Neural progenitor cell (in vitro differentiated cells): ENCODE data around the gene EFHC2. TPM values are rescaled to one million over a fixed set of nuclear protein-coding genes. Genes with fewer than 3 reads are reported as not detected.

Source experiments
- DNase-seq: peaks from one replicate; pipeline ENCODE4 v3.0.0-alpha.2; 2016; ENCODE audit warnings: low spot score
- H2AFZ ChIP-seq: fragments of 200-600 bp; sonication (generic); replicated peaks from 2 replicates; pipeline ENCODE4 v1.6.1; 2016; ENCODE audit warnings: antibody characterized with exemption
- H3F3A ChIP-seq: fragments of 200-600 bp; sonication (generic); 2 replicates; pipeline ENCODE4 v1.6.1; 2016; ENCODE audit warnings: antibody characterized with exemption, low read depth
- H3K27ac ChIP-seq: fragments of 200-600 bp; sonication (generic); 2 replicates; pipeline ENCODE4 v1.5.1; 2016; ENCODE audit warnings: mild to moderate bottlenecking
- H3K27me3 ChIP-seq: fragments of 200-600 bp; sonication (generic); 2 replicates; pipeline ENCODE4 v1.6.1; 2016; ENCODE audit warnings: mild to moderate bottlenecking, moderate library complexity
- H3K36me3 ChIP-seq: fragments of 200-600 bp; sonication (generic); 2 replicates; pipeline ENCODE4 v1.5.1; 2016
- H3K4me1 ChIP-seq: fragments of 200-600 bp; sonication (generic); 2 replicates; pipeline ENCODE4 v1.6.1; 2016; ENCODE audit warnings: mixed run types
- H3K4me2 ChIP-seq: fragments of 200-600 bp; sonication (generic); 2 replicates; pipeline ENCODE4 v1.6.1; 2016
- H3K4me3 ChIP-seq: fragments of 200-600 bp; sonication (generic); 2 replicates; pipeline ENCODE4 v1.5.1; 2016
- H3K79me2 ChIP-seq: fragments of 200-600 bp; sonication (generic); 2 replicates; pipeline ENCODE4 v1.6.1; 2016; ENCODE audit warnings: low read depth
- H3K9ac ChIP-seq: fragments of 200-600 bp; sonication (generic); 2 replicates; pipeline ENCODE4 v1.6.1; 2016
- H3K9me3 ChIP-seq: fragments of 200-600 bp; sonication (generic); 2 replicates; pipeline ENCODE4 v1.5.1; 2016; ENCODE audit warnings: low read depth
- H4K20me1 ChIP-seq: fragments of 200-600 bp; sonication (generic); 2 replicates; pipeline ENCODE4 v1.6.1; 2016; ENCODE audit warnings: low read depth
- H3K27ac Mint-ChIP-seq: 3 replicates; pipeline ENCODE4 v1.8.0; 2021; ENCODE audit warnings: mixed read lengths
- H3K27me3 Mint-ChIP-seq: 2 replicates; pipeline ENCODE4 v1.8.0; 2022; ENCODE audit warnings: low read depth, mild to moderate bottlenecking, inconsistent platforms, moderate library complexity, mixed read lengths; ENCODE audit not compliant: insufficient read depth
- H3K36me3 Mint-ChIP-seq: 3 replicates; pipeline ENCODE4 v1.8.0; 2021; ENCODE audit warnings: mixed read lengths
- H3K4me1 Mint-ChIP-seq: 3 replicates; pipeline ENCODE4 v1.8.0; 2021; ENCODE audit warnings: mixed read lengths
- H3K4me3 Mint-ChIP-seq: 3 replicates; pipeline ENCODE4 v1.8.0; 2021; ENCODE audit warnings: mild to moderate bottlenecking, moderate library complexity, mixed read lengths
- H3K9me3 Mint-ChIP-seq: 3 replicates; pipeline ENCODE4 v1.8.0; 2020; ENCODE audit warnings: mixed read lengths
- CTCF ChIP-seq: fragments of 200-600 bp; sonication (generic); IDR thresholded peaks from 2 replicates; pipeline ENCODE4 v1.5.1; 2017; ENCODE audit warnings: antibody characterized with exemption, mild to moderate bottlenecking
- EZH2 ChIP-seq: fragments of 200-600 bp; sonication (generic); IDR thresholded peaks from 2 replicates; pipeline ENCODE4 v1.6.1; 2017; ENCODE audit warnings: antibody characterized with exemption, mild to moderate bottlenecking, moderate library complexity
- EZH2phosphoT487 ChIP-seq: fragments of 200-600 bp; sonication (generic); IDR thresholded peaks from 2 replicates; pipeline ENCODE4 v1.6.1; 2017; ENCODE audit warnings: antibody characterized with exemption
- total RNA-seq: library from RNA; depleted of rRNA; stranded (reverse); fragments of >200 nt; gene quantifications from 2 replicates; pipeline ENCODE4 v1.2.3, GENCODE V29; 2015; ENCODE audit warnings: low replicate concordance

The EFHC2 gene
- total RNA-seq = 1.7 and 3.2 TPM in 2 replicates

GRCh38 chrX:44343412-44344141 lies at the start of gene EFHC2:
TSS of gene EFHC2 (minus strand) at chrX:44343672. CDS start at chrX:44343588, 84 bp downstream.
- TF ChIP-seq EZH2 (no peak), CTCF (no peak), EZH2phosphoT487 (no peak)
- no peaks in the 10 kb centered on the region for H4K20me1 ChIP-seq
- Mint-ChIP-seq H3K4me3 (peak within 1 kb of the TSS; percentile 68), H3K9me3 (no peaks in the 10 kb centered on the region), H3K36me3 (no peaks in the 10 kb centered on the region), H3K27ac (peak within 1 kb of the TSS; percentile 22), H3K27me3 (peaks cover 5% of the 10 kb centered on the region), H3K4me1 (peaks cover 16% of the 10 kb centered on the region)
- H3K79me2 ChIP-seq = no peaks in the 10 kb centered on the region
- no peaks in the 10 kb centered on the region for H3K4me1 ChIP-seq
- H2AFZ ChIP-seq = peak within 1 kb of the TSS; percentile 72
- H3K4me3 ChIP-seq = peak within 1 kb of the TSS; percentile 38
- peak; percentile 46 for DNase-seq
- H3K27ac ChIP-seq = no peak within 1 kb of the TSS
- no peaks in the 10 kb centered on the region for H3K36me3 ChIP-seq
- H3K27me3 ChIP-seq = no peaks in the 10 kb centered on the region
- peak within 1 kb of the TSS; percentile 63 for H3K4me2 ChIP-seq
- H3K9me3 ChIP-seq = no peaks in the 10 kb centered on the region
- no peak within 1 kb of the TSS for H3K9ac ChIP-seq
- H3F3A ChIP-seq = no peaks in the 10 kb centered on the region

GRCh38 chrX:44392767-44393166 lies 49.3 kb upstream of the EFHC2 start:
- no peak overlapping the region for H3K27ac Mint-ChIP-seq
- H3K27ac ChIP-seq = no peak overlapping the region
- no peak overlapping the region for H3K4me3 Mint-ChIP-seq
- H3K9me3 ChIP-seq = no peaks in the 10 kb centered on the region
- H4K20me1 ChIP-seq = no peaks in the 10 kb centered on the region
- H2AFZ ChIP-seq = no peak overlapping the region
- H3K9me3 Mint-ChIP-seq = peaks cover 8% of the 10 kb centered on the region
- no peak for TF ChIP-seq EZH2
- TF ChIP-seq EZH2phosphoT487 = no peak
- TF ChIP-seq CTCF = no peak
- H3K4me2 ChIP-seq = no peak overlapping the region
- H3F3A ChIP-seq = no peaks in the 10 kb centered on the region
- H3K79me2 ChIP-seq = no peaks in the 10 kb centered on the region
- no peaks in the 10 kb centered on the region for H3K27me3 ChIP-seq
- H3K27me3 Mint-ChIP-seq = no peaks in the 10 kb centered on the region
- no peaks in the 10 kb centered on the region for H3K36me3 Mint-ChIP-seq
- no peaks in the 10 kb centered on the region for H3K4me1 ChIP-seq
- no peak overlapping the region for H3K4me3 ChIP-seq
- H3K9ac ChIP-seq = no peak overlapping the region
- no peaks in the 10 kb centered on the region for H3K36me3 ChIP-seq
- no peaks in the 10 kb centered on the region for H3K4me1 Mint-ChIP-seq
- no peak for DNase-seq

GRCh38 chrX:44384688-44385338 lies 41.3 kb upstream of the EFHC2 start:
- Mint-ChIP-seq H3K27me3 (peaks cover 5% of the 10 kb centered on the region), H3K9me3 (peaks cover 8% of the 10 kb centered on the region), H3K4me3 (no peak overlapping the region), H3K4me1 (no peaks in the 10 kb centered on the region), H3K27ac (no peak overlapping the region), H3K36me3 (no peaks in the 10 kb centered on the region)
- no peaks in the 10 kb centered on the region for H3K79me2 ChIP-seq
- no peak overlapping the region for H3K9ac ChIP-seq
- no peak overlapping the region for H2AFZ ChIP-seq
- no peaks in the 10 kb centered on the region for H3K36me3 ChIP-seq
- H3K27ac ChIP-seq = no peak overlapping the region
- H3K4me1 ChIP-seq = no peaks in the 10 kb centered on the region
- H3F3A ChIP-seq = no peaks in the 10 kb centered on the region
- H3K9me3 ChIP-seq = no peaks in the 10 kb centered on the region
- no peaks in the 10 kb centered on the region for H3K27me3 ChIP-seq
- H4K20me1 ChIP-seq = no peaks in the 10 kb centered on the region
- TF ChIP-seq EZH2phosphoT487 (no peak), EZH2 (no peak), CTCF (no peak)
- H3K4me2 ChIP-seq = no peak overlapping the region
- DNase-seq = no peak
- no peak overlapping the region for H3K4me3 ChIP-seq
